HG02588 (cell line): ENCODE measurements around the gene ATRN.
"Not testable (repeated sequence)": the region's sequence is repeated elsewhere in the genome, so short reads cannot be mapped to it uniquely, and the experiment has no call there.

Source experiments
- ATAC-seq: cut with Tn5 transposase; IDR thresholded peaks from one replicate; pipeline ENCODE4 v1.9.1; 2021; ENCODE audit warnings: mild to moderate bottlenecking, moderate library complexity; ENCODE audit not compliant: unreplicated experiment

The ATRN gene

GRCh38 chr20:3514012-3514642 lies 43.3 kb downstream of the ATRN start:
- no peak for ATAC-seq

GRCh38 chr20:3515379-3516170 lies 44.8 kb downstream of the ATRN start:
- no peak for ATAC-seq

DNA sequence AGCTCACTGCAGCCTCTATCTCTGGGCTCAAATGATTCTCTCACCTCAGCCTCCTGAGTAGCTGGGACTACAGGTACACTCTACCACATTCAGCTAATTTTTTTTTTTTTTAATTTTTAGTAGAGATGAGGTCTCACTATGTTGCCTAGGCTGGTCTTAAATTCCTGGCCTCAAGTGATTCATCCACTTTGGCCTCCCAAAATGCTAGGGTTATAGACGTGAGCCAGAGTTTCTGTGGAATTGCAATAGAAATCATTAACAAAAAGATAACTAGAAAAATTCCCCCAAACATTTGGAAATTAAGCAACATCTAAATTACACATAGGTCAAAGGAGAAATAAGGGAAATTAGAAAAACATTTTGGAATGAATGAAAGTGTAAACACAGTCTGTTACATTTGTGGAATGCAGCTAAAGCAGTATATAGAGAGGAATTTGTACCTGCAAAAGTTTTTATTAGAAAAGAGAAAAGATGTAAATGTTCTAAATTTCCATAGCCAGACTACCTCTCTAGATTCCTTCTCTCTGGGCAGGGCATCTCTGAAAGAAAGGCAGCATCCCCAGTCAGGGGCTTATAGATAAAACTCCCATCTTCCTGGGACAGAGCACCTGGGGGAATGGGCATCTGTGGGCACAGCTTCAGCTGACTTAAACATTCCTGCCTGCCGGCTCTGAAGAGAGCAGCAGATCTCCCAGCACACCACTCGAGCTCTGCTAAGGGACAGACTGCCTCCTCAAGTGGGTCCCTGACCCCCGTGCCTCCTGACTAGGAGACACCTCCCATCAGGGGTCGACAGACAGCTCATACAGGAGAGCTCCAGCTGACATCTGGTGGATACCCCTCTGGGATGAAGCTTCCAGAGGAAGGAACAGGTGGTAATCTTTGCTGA lies 51.3 kb downstream of the ATRN start:
- ATAC-seq: no peak

GRCh38 chr20:3524696-3525095 lies 53.9 kb downstream of the ATRN start:
- not testable (repeated sequence) for ATAC-seq

- ATAC-seq: no peak
Measured at GRCh38 chr20:3532089-3532615, 61.3 kb downstream of the ATRN start.

- not testable (repeated sequence) for ATAC-seq
Measured at GRCh38 chr20:3537733-3538132, 66.9 kb downstream of the ATRN start.

DNA sequence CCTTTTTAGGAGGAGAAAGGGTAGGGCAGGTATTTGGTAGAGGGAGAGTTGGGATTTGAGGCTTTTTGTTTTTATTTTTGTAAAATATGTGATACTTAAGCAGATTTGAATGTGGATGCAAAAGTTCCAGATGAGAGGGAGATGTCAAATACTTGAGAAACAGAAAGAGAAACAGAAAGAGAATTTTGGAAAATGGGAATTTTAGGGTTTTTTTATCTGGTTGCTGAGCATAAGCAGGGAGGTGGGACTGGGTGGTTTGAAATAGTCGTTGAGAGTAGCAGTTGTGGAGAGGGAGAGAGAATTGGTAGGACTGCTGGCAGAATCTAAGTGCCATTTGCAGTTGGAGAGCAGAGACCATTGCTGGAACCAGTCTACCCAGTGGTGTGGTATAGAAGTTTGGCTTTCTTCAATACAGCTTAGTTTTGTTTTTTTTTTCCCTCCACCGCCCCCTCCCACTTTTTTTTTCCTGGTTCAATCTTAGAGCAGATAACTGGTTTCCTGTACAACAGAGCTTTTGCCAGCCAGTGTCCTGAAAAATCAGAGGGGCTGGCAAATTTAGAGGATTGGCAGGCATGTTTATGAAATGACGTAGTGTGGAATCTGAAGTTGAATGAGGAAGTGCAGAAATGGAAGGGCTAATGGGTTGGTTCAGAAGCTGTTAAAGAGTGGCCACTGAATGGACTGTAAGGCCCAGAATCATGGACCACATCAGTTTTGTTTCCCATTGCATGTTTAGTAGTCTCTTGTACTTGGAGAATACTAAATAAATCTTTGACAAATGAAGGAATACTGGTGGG lies 68.7 kb downstream of the ATRN start:
- no peak for ATAC-seq

DNA sequence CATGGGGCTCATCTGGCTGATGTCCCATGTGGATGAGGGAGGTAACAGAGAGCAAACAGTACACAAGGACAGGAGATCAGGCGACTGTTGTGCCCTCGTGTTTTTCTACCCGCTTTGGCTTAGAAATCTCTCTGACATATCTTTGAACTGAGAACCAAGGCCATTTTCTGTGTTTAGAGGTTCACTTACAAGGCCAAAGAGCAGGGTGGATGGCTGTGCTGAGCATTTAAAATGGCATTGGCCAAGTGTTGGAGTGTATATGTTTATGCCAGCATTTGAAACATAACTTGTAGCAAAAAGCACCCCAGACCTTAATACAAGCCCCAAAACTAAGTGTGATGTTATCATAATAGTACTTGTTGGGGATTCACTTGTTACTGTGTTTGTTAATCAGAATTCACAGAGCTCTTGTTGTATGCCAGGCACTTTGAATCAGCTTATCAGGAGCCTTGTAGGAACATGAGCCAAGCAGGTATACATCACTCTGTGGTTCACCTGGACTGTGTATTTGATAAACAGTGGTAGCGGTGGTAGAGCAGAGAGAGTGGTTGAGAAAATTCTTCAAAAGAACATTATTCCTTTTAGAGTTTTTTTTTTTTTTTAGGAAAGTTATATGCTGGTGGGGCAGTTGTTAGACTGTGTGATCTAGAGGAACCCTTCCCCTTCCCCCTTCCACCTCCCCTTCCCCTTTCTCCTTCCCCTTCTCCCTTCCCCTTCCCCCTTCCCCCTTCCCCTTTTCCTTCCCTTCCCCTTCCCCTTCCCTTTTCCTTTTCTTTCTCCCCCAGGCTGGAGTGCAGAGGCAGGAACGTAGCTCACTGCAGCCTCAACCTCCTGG lies 71.3 kb downstream of the ATRN start:
- no peak for ATAC-seq

DNA sequence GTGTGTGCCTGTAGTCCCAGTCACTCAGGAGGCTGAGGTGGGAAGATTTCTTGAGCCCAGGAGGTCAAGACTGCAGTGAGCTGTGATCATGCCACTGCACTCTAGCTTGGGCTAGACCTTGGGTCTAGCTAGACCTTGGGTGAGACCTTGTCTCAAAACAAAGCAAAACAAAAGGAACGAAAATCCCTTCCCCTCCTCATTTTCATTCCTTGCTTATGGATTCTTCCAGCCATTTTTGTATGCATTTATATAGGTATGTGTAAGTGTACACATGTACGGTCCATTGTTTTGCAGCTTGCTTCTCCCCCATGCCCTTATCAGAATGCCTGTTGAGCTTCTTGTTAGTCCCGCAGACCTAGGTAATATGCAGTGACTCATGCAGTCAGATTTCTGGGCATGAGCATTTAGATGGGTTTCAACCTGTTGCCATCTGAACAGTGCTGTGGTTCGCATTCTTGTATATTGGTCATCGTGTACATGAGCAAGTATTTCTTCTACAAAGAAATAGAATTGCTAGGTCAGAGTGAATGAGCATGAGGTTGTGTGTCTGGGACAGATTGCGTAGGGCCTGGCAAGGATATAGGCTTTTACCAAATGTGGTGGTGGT lies 73.2 kb downstream of the ATRN start:
- no peak for ATAC-seq

DNA sequence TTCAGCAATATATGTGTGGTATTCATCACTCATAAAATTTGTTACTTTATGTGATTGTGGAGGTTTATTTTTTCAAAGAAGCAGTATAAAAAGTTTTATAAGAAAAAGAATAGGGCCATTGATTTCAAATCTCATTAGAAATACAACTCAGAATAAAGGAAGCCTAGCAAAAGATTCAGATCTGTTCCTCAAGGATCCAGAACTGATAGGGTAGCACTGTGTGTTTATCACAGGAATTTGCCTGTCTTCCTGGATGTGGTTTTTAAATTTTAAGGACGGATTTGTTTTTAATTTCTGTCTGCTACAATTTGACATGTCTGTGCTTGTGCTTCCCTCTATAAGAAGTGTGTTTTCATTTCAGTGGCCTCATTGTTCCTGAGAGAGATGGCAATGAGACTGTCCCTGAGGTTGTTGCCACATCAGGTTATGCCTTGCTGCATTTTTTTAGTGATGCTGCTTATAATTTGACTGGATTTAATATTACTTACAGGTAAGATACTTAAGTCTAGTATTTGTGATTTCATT lies 74.6 kb downstream of the ATRN start:
- ATAC-seq: no peak

DNA sequence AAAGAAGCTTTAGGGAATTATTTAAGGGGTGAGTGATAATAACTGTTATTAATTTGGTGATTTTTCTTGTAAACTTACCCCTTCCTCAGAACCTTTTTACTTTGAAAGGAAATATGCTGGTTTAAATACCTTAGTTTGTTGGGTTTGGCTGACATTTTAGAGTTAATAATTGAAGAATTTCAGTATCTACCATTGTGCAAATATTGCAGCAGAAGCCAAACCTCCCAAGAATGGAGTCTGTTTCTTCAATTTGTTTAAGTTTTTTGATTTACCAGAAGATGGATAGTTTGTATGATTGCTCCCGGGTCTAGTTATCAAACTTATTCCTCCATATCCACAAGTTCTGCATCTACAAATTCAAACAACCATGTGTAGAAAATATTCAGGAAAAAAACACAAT lies 77.1 kb downstream of the ATRN start:
- no peak for ATAC-seq

DNA sequence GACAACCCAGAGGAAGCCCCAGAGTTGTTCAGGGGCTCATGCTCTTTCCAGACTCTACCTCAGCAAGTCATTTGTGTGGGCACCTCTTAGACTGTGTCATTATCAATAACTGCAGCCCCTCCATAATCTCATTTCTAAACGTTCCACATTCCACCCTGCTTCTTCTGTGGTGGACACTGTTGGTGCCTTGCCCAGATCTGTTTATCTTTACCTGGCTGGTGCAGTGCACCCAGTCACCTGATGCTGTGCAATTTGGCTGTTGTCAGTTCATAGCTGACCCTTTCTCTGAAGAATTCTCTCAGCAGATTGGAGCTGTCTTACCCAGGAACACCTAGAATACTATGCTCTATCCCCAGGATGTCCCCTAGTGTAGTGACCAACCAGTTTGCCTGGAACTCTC lies 80.0 kb downstream of the ATRN start:
- no peak for ATAC-seq

DNA sequence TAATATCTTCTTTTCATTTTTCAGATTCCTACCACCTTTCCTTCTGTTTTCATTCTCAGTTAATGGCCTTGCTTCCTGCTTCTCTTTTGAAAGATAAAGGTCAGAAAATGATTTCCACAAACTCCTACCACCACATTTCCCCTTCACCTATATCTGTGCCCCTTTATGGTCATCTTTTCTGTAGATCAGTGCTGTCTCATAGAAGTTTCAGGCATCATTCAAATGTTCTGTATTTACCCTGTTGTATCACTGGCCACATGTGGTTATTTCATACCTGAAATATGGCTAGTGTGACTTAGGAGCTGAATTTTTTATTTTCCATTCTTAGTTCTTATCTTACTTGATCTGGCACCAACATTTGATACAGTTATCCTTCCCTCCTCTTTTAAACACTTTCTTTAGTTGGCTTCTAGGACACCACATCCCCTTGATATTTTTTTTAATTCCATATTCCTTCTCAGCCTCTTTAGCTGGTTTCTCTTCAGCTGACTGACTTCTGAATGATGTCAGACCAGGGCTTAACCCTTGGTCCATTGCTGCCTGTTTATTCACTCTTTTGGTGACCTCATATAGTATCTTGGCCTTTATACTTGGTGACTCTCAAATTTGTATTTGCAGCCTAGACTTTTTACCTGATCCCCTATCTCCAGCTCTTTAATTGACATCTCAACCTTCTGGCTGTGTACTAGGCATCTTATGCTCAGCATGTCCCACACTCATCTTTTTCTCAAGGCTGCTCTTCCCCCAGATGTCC lies 81.0 kb downstream of the ATRN start:
- ATAC-seq: no peak

- no peak for ATAC-seq
Measured at GRCh38 chr20:3553663-3554062, 82.8 kb downstream of the ATRN start.

- ATAC-seq: no peak
Measured at GRCh38 chr20:3557237-3557785, 86.5 kb downstream of the ATRN start.

GRCh38 chr20:3559231-3559630 lies 88.4 kb downstream of the ATRN start:
- no peak for ATAC-seq

- ATAC-seq: no peak
Measured at GRCh38 chr20:3559637-3560036, 88.8 kb downstream of the ATRN start.

- ATAC-seq: no peak
Measured at GRCh38 chr20:3560162-3560561, 89.3 kb downstream of the ATRN start.
